Measurements from ENCODE around the gene GLCCI1.

The GLCCI1 gene

GRCh38 chr7:8136051-8136730 is 167.6 kb downstream of the GLCCI1 start:
- DNase-seq, result no peak

Data from CD4-positive, alpha-beta T cell treated with Interleukin-15 for 1 hour (primary cell).